Natural killer cell treated with Interleukin-12 subunit alpha and Interleukin-12 subunit beta and Interleukin-15 and Interleukin-18, amount 100 ng/mL, for 72 hours (primary cell): ENCODE results near the gene GDF2. TPM values are rescaled to one million over a fixed set of nuclear protein-coding genes. Genes with fewer than 3 reads are reported as not detected.
A peak's percentile ranks its signal among the peaks of the same experiment; 100 is the strongest.

ENCODE experiments used
- ATAC-seq, 2 donors: fragments of 150-1000 bp; cut with Tn5 transposase in 1 of 2; sonication (Bioruptor Pico), chemical (Tn5 transposase) in 1 of 2; 2 replicates each; pipeline ENCODE4 v1.10.0; 2021
- DNase-seq: peaks from one replicate; pipeline ENCODE4 v3.0.0; 2022; ENCODE audit warnings: low spot score
- H3K27ac Mint-ChIP-seq, 2 donors: 1 replicate in 1 of 2; 2 replicates in 1 of 2; pipeline ENCODE4 v1.8.0; 2022; ENCODE audit warnings: mixed read lengths in 2 of 2, mild to moderate bottlenecking in 1 of 2, moderate library complexity in 1 of 2
- H3K27me3 Mint-ChIP-seq, 2 donors: 1 replicate in 1 of 2; 2 replicates in 1 of 2; pipeline ENCODE4 v1.8.0; 2022; ENCODE audit warnings: mixed read lengths in 2 of 2
- H3K36me3 Mint-ChIP-seq: one replicate; pipeline ENCODE4 v1.8.0; 2022; ENCODE audit warnings: mixed read lengths
- H3K4me1 Mint-ChIP-seq, 2 donors: 1 replicate in 1 of 2; 2 replicates in 1 of 2; pipeline ENCODE4 v1.8.0; 2022; ENCODE audit warnings: low read depth in 2 of 2, mixed read lengths in 2 of 2, mild to moderate bottlenecking in 1 of 2
- H3K4me3 Mint-ChIP-seq: one replicate; pipeline ENCODE4 v1.8.0; 2022; ENCODE audit warnings: mixed read lengths
- H3K9me3 Mint-ChIP-seq: 2 replicates; pipeline ENCODE4 v1.8.0; 2022; ENCODE audit warnings: mixed read lengths
- total RNA-seq, 2 donors: library from RNA; stranded (reverse); gene quantifications; one replicate each; pipeline ENCODE4 v1.2.3, GENCODE V29; 2022

Gene GDF2
- total RNA-seq, result not detected

DNA sequence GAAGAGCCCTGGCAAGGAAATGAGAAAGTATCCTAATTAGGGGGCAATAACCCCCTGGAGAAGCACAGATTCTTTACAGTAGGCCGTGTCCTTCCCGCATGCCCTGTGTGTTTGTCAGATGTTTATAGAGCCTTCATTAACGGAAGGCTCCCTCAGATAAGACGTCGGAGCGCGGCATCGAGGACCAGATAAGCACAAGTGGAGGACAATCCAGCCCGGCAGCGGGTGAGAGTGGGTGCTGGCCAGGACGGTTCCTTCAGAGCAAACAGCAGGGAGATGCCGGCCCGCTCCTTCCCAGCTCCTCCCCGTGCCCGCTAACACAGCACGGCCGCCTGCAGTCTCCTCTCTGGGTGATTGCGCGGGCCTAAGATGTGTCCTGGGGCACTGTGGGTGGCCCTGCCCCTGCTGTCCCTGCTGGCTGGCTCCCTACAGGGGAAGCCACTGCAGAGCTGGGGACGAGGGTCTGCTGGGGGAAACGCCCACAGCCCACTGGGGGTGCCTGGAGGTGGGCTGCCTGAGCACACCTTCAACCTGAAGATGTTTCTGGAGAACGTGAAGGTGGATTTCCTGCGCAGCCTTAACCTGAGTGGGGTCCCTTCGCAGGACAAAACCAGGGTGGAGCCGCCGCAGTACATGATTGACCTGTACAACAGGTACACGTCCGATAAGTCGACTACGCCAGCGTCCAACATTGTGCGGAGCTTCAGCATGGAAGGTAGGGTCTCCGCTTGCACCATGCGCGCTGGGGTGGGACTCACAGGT is at the start of gene GDF2:
GDF2 (plus strand) TSS at position 155 of the 762 bp plus-strand sequence; CDS start at position 370, 215 bp downstream.
- no peak for ATAC-seq
- peaks cover 7 to 16% of the 10 kb centered on the region in 2 donors for H3K27me3 Mint-ChIP-seq
- H3K4me1 Mint-ChIP-seq, result peaks cover 0 to 3% of the 10 kb centered on the region in 2 donors
- no peaks in the 10 kb centered on the region for H3K36me3 Mint-ChIP-seq
- DNase-seq, result no peak
- no peak within 1 kb of the TSS for H3K4me3 Mint-ChIP-seq
- no peak within 1 kb of the TSS for H3K27ac Mint-ChIP-seq
- H3K9me3 Mint-ChIP-seq, result no peaks in the 10 kb centered on the region

DNA sequence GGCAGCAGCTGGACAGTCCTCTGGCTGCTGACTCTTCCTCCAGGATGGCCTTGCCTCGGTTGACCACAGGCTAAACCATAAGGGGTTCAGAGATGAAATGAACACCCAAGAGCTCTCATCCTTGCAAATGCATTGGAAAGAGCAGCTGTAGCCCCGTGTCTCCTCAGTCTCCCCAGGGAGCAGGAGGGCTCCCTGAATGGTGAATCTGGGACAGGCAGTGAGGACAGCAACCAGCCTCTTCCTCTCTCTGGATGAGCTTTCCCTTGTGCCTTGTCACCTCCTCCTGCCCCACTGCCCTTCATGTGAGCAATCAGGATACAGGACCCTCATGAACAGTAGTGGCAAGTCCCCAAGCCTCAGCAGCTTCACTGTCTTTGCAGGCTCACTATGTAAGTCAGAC is 46.2 kb upstream of the GDF2 start:
- Mint-ChIP-seq H3K4me3 (no peak overlapping the region), H3K4me1 (peaks cover 0 to 2% of the 10 kb centered on the region in 2 donors), H3K36me3 (no peaks in the 10 kb centered on the region), H3K27ac (no peak overlapping the region), H3K9me3 (no peaks in the 10 kb centered on the region), H3K27me3 (peaks cover 14 to 24% of the 10 kb centered on the region in 2 donors)
- no peak for DNase-seq
- ATAC-seq, result no peak

DNA sequence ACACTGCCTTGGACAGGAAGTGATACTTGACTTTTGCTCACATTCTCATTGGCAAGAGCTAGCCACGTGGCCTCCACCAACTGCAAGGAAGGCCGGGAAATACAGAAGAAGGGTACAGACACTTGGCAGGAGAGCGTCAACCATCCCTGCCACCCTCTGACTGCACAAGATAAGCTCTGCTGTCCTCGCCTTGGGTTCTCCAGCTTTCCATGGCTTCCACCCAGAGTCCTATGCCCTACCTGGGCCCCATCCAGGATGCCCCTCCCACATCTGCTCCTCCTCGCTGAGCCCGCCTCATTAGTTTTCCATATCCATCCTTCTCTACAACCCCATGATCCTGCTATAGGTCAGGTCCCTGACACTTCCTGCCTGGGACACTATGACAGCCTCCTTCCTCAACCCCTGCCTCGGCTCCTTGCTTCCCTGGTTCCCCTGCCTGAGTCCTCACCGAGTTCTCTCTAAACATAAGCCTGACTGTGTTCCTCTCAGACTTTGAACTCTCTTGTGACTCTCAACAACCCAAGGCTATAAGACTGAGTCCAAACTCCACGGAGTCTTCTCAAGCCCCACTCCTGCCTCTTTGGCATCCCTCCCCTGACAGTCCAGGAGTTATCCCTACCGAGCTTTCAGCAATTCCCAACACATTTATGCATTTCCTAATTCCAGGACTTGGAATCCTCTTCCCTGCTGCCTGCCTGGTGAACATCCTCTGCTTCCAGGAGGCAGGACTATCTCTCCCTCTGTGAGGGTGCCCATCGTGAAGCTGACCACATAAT is 45.5 kb upstream of the GDF2 start:
- peaks cover 0 to 2% of the 10 kb centered on the region in 2 donors for H3K4me1 Mint-ChIP-seq
- H3K27ac Mint-ChIP-seq, result no peak overlapping the region
- no peaks in the 10 kb centered on the region for H3K9me3 Mint-ChIP-seq
- H3K27me3 Mint-ChIP-seq, result peaks cover 14 to 19% of the 10 kb centered on the region in 2 donors
- no peak overlapping the region for H3K4me3 Mint-ChIP-seq
- DNase-seq, result no peak
- no peak for ATAC-seq
- H3K36me3 Mint-ChIP-seq, result no peaks in the 10 kb centered on the region

DNA sequence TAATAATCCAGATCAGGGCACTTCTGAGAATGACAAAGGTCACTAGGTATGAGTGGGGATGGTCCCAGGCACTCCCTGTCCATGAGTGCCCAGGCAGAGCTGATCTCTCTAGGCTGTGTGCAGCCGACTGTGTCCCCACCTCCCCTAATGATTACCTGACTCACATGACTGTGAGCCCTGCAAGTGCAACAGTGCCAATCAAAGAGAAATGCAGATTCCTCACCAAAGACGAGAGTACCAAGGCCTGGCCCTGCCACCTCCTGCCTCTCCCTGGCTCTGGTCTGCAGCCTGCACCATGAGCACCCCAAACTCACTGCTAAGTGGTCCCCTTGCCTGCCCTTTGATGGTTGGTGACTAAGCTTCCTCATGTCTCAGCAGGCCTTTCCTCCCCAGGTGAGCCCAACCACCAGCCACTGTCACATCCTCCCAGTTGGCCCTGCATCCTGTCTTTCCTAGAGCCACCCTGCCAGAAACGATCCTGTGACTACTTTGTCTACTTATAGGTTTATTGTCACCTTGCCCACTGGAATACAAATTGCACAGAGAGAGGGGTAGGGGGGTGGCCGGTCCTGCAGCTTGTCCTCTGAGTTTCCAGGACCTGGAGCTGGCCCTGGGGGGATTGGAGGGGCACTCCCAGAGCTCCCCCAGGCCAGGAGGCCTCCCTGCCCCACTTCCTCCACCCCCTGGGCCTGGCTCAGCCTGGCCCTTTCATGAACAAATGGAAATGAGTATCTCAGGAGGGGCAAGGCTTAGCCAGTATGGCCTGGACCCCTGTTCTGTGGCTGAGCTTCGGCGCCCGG is 44.7 kb upstream of the GDF2 start:
- no peak for DNase-seq

DNA sequence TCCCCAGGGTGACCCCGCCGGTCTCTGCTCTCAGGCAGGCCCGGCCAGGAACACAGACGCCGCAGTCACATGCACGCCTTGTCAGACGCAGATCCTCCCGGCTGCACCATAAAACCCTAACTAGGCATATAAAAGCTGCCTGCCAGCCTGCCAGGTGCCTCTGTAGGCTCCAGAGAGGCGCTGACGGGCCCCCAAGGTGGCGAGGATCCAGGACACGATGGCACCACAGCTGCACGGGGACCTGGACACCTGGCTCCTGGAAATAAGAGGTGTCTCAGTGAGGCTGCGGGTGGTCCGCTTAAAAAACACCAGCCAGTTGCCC is 44.1 kb upstream of the GDF2 start:
- DNase-seq (no peak), ATAC-seq (no peak)
- Mint-ChIP-seq H3K27ac (no peak overlapping the region), H3K9me3 (no peaks in the 10 kb centered on the region), H3K4me1 (peaks cover 0 to 2% of the 10 kb centered on the region in 2 donors), H3K27me3 (peaks cover 14 to 19% of the 10 kb centered on the region in 2 donors), H3K36me3 (no peaks in the 10 kb centered on the region), H3K4me3 (no peak overlapping the region)

More for the DNA sequence above, 44.7 kb upstream of the GDF2 start:
- Mint-ChIP-seq H3K9me3 (no peaks in the 10 kb centered on the region), H3K4me3 (no peak overlapping the region), H3K4me1 (peaks cover 0 to 2% of the 10 kb centered on the region in 2 donors), H3K27ac (no peak overlapping the region), H3K36me3 (no peaks in the 10 kb centered on the region), H3K27me3 (peaks cover 14 to 19% of the 10 kb centered on the region in 2 donors)
- ATAC-seq, result peak; percentile 37 to 50

DNA sequence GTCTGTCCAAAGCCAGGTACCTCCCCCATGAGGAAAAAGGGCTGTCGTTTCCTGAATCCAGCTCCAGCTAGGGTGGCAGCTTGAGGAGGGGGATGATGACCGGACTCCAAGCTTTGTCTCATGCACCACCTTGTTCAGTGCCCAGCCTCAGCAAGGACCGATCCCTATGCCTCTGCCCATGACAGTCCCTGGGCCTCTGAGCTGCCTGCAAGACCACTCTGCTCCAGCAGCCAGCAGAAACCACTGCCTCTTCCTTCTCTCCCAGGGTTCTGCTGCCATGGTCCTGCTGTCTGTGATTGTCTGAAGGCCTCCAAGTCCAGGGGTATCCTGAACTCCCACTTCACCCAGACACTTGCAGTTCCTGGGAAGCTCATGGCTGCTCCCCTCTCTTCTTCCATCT is 43.5 kb upstream of the GDF2 start:
- Mint-ChIP-seq H3K27ac (no peak overlapping the region), H3K4me3 (no peak overlapping the region), H3K36me3 (no peaks in the 10 kb centered on the region), H3K4me1 (peaks cover 0 to 2% of the 10 kb centered on the region in 2 donors), H3K27me3 (peaks cover 12 to 18% of the 10 kb centered on the region in 2 donors), H3K9me3 (no peaks in the 10 kb centered on the region)
- DNase-seq (no peak), ATAC-seq (no peak)

DNA sequence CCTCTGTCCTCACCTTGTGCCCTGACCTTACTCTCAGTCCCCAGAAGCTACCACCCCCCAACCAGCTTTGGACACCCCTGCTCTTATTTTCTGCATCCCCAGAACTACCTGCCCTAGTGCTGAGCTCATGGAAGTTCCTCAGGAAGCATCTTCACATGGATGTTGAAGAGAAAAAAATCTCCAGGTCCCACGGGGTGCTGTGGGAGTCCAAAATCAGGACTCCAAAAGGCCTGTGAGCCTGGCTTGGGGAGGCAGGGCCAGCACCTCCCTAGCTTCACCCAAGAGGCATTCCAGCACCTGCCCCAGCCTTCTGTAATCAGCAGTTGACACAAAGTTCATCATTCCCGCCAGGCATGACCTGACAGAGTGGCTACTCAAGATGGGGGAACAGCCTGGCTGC is 43.0 kb upstream of the GDF2 start:
- ATAC-seq (no peak), DNase-seq (no peak)
- H3K4me1 Mint-ChIP-seq, result peaks cover 0 to 2% of the 10 kb centered on the region in 2 donors
- H3K27me3 Mint-ChIP-seq, result peaks cover 12 to 13% of the 10 kb centered on the region in 2 donors
- no peaks in the 10 kb centered on the region for H3K9me3 Mint-ChIP-seq
- H3K4me3 Mint-ChIP-seq, result no peak overlapping the region
- H3K27ac Mint-ChIP-seq, result no peak overlapping the region
- H3K36me3 Mint-ChIP-seq, result no peaks in the 10 kb centered on the region

DNA sequence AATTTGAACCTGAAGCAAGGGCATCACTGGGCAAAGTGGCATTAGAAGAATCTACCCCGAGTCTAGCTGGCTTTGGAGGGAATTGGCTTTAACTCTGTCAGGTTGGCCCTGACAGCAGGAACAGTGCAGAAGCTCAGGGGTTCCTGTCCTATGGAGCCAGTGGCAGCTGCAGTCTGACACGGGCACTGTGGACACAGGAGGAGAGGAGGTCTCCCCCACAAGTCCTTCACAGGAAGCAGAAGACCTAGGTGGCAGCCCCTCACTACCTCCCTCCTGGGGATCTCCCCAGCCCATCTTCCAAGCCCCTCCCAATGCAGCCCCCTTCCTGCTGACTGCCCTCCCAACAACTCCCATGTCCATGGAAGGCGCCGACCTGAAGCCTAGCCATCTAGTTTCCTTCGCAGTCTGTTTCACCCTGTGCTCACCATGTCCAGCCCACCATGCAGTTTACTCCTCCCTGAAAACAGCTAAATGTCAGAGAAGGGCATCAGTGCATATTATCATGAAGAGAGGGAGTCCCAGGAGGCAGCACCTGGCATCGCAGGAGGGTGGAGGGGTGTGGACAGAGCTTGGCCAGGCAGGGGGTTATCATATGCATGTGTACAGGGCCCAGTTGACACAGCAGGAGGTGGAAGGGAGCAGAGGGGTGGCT is 40.1 kb upstream of the GDF2 start:
- ATAC-seq, result peak in 1 of 2 donors; percentile 12
- Mint-ChIP-seq H3K9me3 (no peaks in the 10 kb centered on the region), H3K36me3 (no peaks in the 10 kb centered on the region), H3K4me1 (peaks cover 0 to 8% of the 10 kb centered on the region in 2 donors), H3K27ac (no peak overlapping the region), H3K27me3 (peaks cover 0 to 7% of the 10 kb centered on the region in 2 donors), H3K4me3 (no peak overlapping the region)
- DNase-seq, result no peak

DNA sequence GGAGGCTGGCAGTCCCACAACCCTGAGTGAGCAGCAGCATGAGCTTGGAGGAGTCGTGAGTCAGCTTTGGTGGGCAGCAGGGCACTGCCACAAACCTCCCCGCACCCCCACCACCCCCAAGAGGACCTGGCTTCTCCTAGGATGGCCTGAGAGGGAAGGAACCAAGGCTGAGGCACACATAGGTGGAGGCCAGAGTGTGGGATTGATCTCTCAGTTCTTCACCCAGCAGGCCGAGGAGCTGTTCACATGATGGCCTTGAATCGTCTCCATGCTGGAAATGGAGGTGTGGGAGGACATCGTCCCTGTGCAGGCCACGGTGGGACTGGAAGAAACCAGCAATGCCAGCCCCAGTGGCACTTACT is 39.6 kb upstream of the GDF2 start:
- H3K4me1 Mint-ChIP-seq, result peaks cover 0 to 7% of the 10 kb centered on the region in 2 donors
- ATAC-seq, result peak in 1 of 2 donors; percentile 41
- no peak overlapping the region for H3K27ac Mint-ChIP-seq
- no peak overlapping the region for H3K4me3 Mint-ChIP-seq
- no peaks in the 10 kb centered on the region for H3K9me3 Mint-ChIP-seq
- H3K27me3 Mint-ChIP-seq, result peaks cover 0 to 5% of the 10 kb centered on the region in 2 donors
- no peak for DNase-seq
- no peaks in the 10 kb centered on the region for H3K36me3 Mint-ChIP-seq

DNA sequence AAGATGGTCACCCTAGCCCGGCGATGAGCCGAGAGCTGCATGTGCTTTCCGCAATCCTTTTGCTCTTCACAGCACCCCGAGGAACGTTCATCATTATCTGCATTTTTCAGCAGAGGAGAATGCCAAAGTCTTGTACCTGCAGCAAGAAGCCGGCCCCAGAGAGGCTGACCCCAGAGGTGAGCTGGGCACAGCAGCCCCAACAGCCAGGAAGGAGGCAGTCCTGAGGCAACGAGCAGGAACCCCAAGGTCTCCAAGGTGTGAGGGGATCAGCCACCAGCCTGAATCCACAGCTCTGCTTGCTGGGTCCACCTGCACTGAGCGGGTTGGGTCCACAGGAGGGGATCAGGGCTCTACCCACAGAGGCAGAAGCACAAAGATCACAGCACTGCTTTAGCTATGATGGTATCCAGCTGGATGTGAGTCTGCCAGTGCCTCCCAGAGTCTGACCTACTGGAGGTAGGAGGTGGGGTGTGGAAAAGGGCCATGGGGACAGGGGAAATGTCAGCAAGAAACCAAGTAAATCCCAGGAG is 39.1 kb upstream of the GDF2 start:
- no peak overlapping the region for H3K27ac Mint-ChIP-seq
- peaks cover 0 to 5% of the 10 kb centered on the region in 2 donors for H3K27me3 Mint-ChIP-seq
- H3K9me3 Mint-ChIP-seq, result no peaks in the 10 kb centered on the region
- ATAC-seq, result no peak
- peaks cover 0 to 7% of the 10 kb centered on the region in 2 donors for H3K4me1 Mint-ChIP-seq
- DNase-seq, result no peak
- H3K36me3 Mint-ChIP-seq, result no peaks in the 10 kb centered on the region
- no peak overlapping the region for H3K4me3 Mint-ChIP-seq

DNA sequence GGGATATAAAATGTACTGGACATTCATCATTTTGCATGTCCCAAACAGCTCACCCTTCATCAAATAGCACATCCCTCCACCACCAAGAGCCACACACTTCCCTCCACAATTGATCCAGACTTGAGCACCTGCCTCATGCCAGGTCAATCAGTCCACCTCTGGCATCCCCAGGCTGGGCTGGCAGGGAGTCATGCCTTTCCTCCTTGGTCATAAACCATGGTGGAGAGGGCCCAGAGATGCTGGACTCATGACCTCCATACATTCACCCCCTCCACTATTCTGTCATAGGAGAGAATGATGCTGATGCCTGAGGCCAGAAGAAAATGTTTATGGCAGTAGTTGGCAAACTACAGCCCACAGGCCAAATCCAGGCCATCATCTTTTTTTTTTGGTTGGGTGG is 38.4 kb upstream of the GDF2 start:
- H3K36me3 Mint-ChIP-seq, result no peaks in the 10 kb centered on the region
- peaks cover 0 to 5% of the 10 kb centered on the region in 2 donors for H3K27me3 Mint-ChIP-seq
- H3K4me1 Mint-ChIP-seq, result peaks cover 0 to 7% of the 10 kb centered on the region in 2 donors
- no peaks in the 10 kb centered on the region for H3K9me3 Mint-ChIP-seq
- no peak overlapping the region for H3K27ac Mint-ChIP-seq
- ATAC-seq (no peak), DNase-seq (no peak)
- no peak overlapping the region for H3K4me3 Mint-ChIP-seq

DNA sequence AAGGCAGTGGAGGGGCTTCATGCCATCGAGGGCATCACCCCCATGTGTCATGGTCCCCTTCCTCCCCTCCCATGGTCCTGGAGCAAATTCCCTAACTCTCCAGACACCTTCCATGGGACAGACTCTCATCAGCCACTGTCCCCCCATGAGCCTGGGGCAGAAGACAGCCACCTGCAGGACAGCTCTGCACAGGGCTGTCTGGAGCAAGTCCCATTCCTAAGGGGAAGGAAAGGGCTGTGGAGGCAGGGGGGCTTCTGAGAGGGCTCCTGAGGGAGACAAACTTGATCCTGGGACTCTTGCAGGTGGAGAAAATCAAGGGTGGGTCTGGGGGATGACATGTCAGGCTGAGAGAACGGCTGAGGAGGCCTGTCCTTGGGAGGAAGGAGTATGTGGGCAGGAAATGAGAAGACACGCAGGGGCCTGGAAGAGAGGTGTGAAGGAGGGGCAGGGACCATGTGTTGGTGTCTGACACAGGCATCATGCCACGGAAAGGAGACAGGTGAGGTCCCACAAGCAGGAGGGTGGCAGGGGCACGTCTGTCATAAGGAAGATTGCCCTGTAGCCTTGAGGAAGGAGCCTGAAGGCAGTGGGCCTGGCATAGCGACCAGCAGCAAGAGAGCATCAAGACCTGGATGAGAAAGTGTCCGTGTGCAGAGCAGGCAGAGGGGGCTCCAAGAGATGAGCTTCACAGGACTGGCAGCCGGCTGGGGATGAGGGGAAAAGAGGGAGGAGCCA is 36.7 kb upstream of the GDF2 start:
- Mint-ChIP-seq H3K4me1 (peaks cover 0 to 7% of the 10 kb centered on the region in 2 donors), H3K27me3 (peaks cover 0 to 5% of the 10 kb centered on the region in 2 donors), H3K36me3 (no peaks in the 10 kb centered on the region), H3K9me3 (no peaks in the 10 kb centered on the region), H3K4me3 (no peak overlapping the region), H3K27ac (no peak overlapping the region)
- no peak for DNase-seq
- no peak for ATAC-seq

DNA sequence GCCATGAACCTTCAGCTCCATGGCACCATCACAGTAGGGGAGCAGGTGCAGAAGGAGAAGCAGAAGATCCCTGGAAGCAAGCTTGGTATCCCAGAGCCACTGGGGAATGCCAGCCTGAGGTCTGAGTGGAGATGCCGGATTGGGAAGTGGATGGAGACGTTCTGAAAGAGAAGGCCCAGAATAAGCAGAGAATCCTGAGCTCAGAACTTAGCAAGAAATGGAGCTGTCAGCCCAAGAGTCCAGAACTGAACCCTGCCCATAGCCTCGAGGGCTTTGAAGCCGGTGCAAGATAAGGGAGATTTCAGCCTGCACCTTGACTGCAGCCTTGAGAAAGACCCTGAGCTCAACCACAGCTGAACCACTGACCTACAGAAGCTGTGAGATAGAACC is 36.1 kb upstream of the GDF2 start:
- Mint-ChIP-seq H3K4me1 (peaks cover 0 to 7% of the 10 kb centered on the region in 2 donors), H3K9me3 (no peaks in the 10 kb centered on the region), H3K4me3 (no peak overlapping the region), H3K27ac (no peak overlapping the region), H3K27me3 (peaks cover 0 to 5% of the 10 kb centered on the region in 2 donors), H3K36me3 (no peaks in the 10 kb centered on the region)
- ATAC-seq (no peak), DNase-seq (no peak)
